Measurements from ENCODE around the gene TWIST2.

Gene TWIST2

GRCh38 chr2:238874330-238875050 lies 26.6 kb downstream of the TWIST2 start:
- no peak for TF ChIP-seq TAF1 (IDR thresholded peaks at IDR 0.05; ENCODE audit: borderline replicate concordance, insufficient read depth, low read length)
- no peak for TF ChIP-seq SIN3A (IDR thresholded peaks at IDR 0.05; ENCODE audit: borderline replicate concordance, insufficient read depth, low read length)
- no peak for TF ChIP-seq FOXP2 (optimal IDR thresholded peaks at IDR 0.05; ENCODE audit: borderline replicate concordance, extremely low read depth, extremely low read length, insufficient read depth)
- TF ChIP-seq REST (IDR thresholded peaks at IDR 0.05; ENCODE audit: insufficient read depth in 1 of 2, low read depth in 2 of 2, low read length in 2 of 2) = no peak
- TF ChIP-seq POLR2AphosphoS5 (IDR thresholded peaks at IDR 0.05; ENCODE audit: low read depth, low read length) = no peak

- no peak for TF ChIP-seq SIN3A (IDR thresholded peaks at IDR 0.05; ENCODE audit: borderline replicate concordance, insufficient read depth, low read length)
- no peak for TF ChIP-seq REST (IDR thresholded peaks at IDR 0.05; ENCODE audit: insufficient read depth in 1 of 2, low read depth in 2 of 2, low read length in 2 of 2)
- TF ChIP-seq FOXP2 (optimal IDR thresholded peaks at IDR 0.05; ENCODE audit: borderline replicate concordance, extremely low read depth, extremely low read length, insufficient read depth) = no peak
- no peak for TF ChIP-seq POLR2AphosphoS5 (IDR thresholded peaks at IDR 0.05; ENCODE audit: low read depth, low read length)
- TF ChIP-seq TAF1 (IDR thresholded peaks at IDR 0.05; ENCODE audit: borderline replicate concordance, insufficient read depth, low read length) = no peak
These were observed 27.2 kb downstream of the TWIST2 start for GRCh38 chr2:238875101-238875470.

- no peak for TF ChIP-seq POLR2AphosphoS5 (IDR thresholded peaks at IDR 0.05; ENCODE audit: low read depth, low read length)
- TF ChIP-seq SIN3A (IDR thresholded peaks at IDR 0.05; ENCODE audit: borderline replicate concordance, insufficient read depth, low read length) = no peak
- TF ChIP-seq FOXP2 (optimal IDR thresholded peaks at IDR 0.05; ENCODE audit: borderline replicate concordance, extremely low read depth, extremely low read length, insufficient read depth) = no peak
- TF ChIP-seq REST (IDR thresholded peaks at IDR 0.05; ENCODE audit: insufficient read depth in 1 of 2, low read depth in 2 of 2, low read length in 2 of 2) = no peak
- TF ChIP-seq TAF1 (IDR thresholded peaks at IDR 0.05; ENCODE audit: borderline replicate concordance, insufficient read depth, low read length) = no peak
These were observed 27.8 kb downstream of the TWIST2 start for GRCh38 chr2:238875471-238876231.

GRCh38 chr2:238876232-238876630 lies 28.3 kb downstream of the TWIST2 start:
- no peak for TF ChIP-seq FOXP2 (optimal IDR thresholded peaks at IDR 0.05; ENCODE audit: borderline replicate concordance, extremely low read depth, extremely low read length, insufficient read depth)
- no peak for TF ChIP-seq TAF1 (IDR thresholded peaks at IDR 0.05; ENCODE audit: borderline replicate concordance, insufficient read depth, low read length)

- no peak for TF ChIP-seq REST (IDR thresholded peaks at IDR 0.05; ENCODE audit: insufficient read depth in 1 of 2, low read depth in 2 of 2, low read length in 2 of 2)
- no peak for TF ChIP-seq FOXP2 (optimal IDR thresholded peaks at IDR 0.05; ENCODE audit: borderline replicate concordance, extremely low read depth, extremely low read length, insufficient read depth)
- TF ChIP-seq POLR2AphosphoS5 (IDR thresholded peaks at IDR 0.05; ENCODE audit: low read depth, low read length) = no peak
- no peak for TF ChIP-seq TAF1 (IDR thresholded peaks at IDR 0.05; ENCODE audit: borderline replicate concordance, insufficient read depth, low read length)
- TF ChIP-seq SIN3A (IDR thresholded peaks at IDR 0.05; ENCODE audit: borderline replicate concordance, insufficient read depth, low read length) = no peak
These were observed 30.3 kb downstream of the TWIST2 start for GRCh38 chr2:238878051-238878735.
